ENCODE data around the gene CXCL1. TPM values are rescaled to one million over a fixed set of nuclear protein-coding genes. Genes with fewer than 3 reads are reported as not detected.
A peak's percentile ranks its signal among the peaks of the same experiment; 100 is the strongest.

The CXCL1 gene
- total RNA-seq, 4 donors from 2014 or later: 0.89 to 1.6 (median 1.3) TPM

- intact Hi-C loops (cut with DNase I; ENCODE audit: low total_unique reads): no loop called here
- 46 to 62% methylated on average over 3 of the region's 3 CpGs for WGBS, 2 donors
- TF ChIP-seq CTCF (IDR thresholded peaks at IDR 0.05) (no peak), POLR2A (IDR thresholded peaks at IDR 0.05) (no peak)
- DNase-seq (ENCODE audit: low spot score in 2 of 2): no peak
- H3K4me3 ChIP-seq (ENCODE audit: low read depth, poor library complexity, severe bottlenecking): no peak overlapping the region
Observed at GRCh38 chr4:73828956-73829355, 40.2 kb upstream of the CXCL1 start.

- intact Hi-C loops (cut with DNase I; ENCODE audit: low total_unique reads): no loop called here
- DNase-seq (ENCODE audit: low spot score in 2 of 2): no peak
- H3K4me3 ChIP-seq (ENCODE audit: low read depth, poor library complexity, severe bottlenecking): no peak overlapping the region
- WGBS, 2 donors: 47 to 59% methylated on average over 2 of the region's 2 CpGs
- TF ChIP-seq POLR2A (IDR thresholded peaks at IDR 0.05): no peak
- TF ChIP-seq CTCF (IDR thresholded peaks at IDR 0.05): no peak
Observed at GRCh38 chr4:73831569-73831968, 37.6 kb upstream of the CXCL1 start.

- intact Hi-C loops (cut with DNase I; ENCODE audit: low total_unique reads): no loop called here
- 94 to 96% methylated on average over 1 of the region's 1 CpG for WGBS, 2 donors
- no peak overlapping the region for H3K4me3 ChIP-seq (ENCODE audit: low read depth, poor library complexity, severe bottlenecking)
- DNase-seq (ENCODE audit: low spot score in 2 of 2): no peak
- no peak for TF ChIP-seq CTCF (IDR thresholded peaks at IDR 0.05)
Observed at GRCh38 chr4:73832651-73833237, 36.4 kb upstream of the CXCL1 start.

GRCh38 chr4:73836373-73837279, 32.6 kb upstream of the CXCL1 start, which contains the start of gene CXCL6:
CXCL6 (plus strand) TSS chr4:73836678; CDS start chr4:73836751, 73 bp downstream.
- intact Hi-C loops (cut with DNase I; ENCODE audit: low total_unique reads): no loop called here
- WGBS, 2 donors: 4 to 5% methylated on average over 30 to 31 of the region's 41 CpGs
- no peak within 1 kb of the TSS for H3K4me3 ChIP-seq (ENCODE audit: low read depth, poor library complexity, severe bottlenecking)
- peak in 1 of 2 donors; percentile 84 for DNase-seq (ENCODE audit: low spot score in 2 of 2)
- TF ChIP-seq CTCF (IDR thresholded peaks at IDR 0.05) (no peak), POLR2A (IDR thresholded peaks at IDR 0.05) (no peak)

GRCh38 chr4:73839071-73839470, 30.1 kb upstream of the CXCL1 start:
- DNase-seq (ENCODE audit: low spot score in 2 of 2): no peak
- intact Hi-C loops (cut with DNase I; ENCODE audit: low total_unique reads): no loop called here
- no peak for TF ChIP-seq CTCF (IDR thresholded peaks at IDR 0.05)
- 81 to 91% methylated on average over 5 of the region's 5 CpGs for WGBS, 2 donors
- no peak overlapping the region for H3K4me3 ChIP-seq (ENCODE audit: low read depth, poor library complexity, severe bottlenecking)

All from lower leg skin (tissue), 4 donors.